Osteoblast (primary cell): ENCODE measurements around the gene FGFRL1. TPM values are rescaled to one million over a fixed set of nuclear protein-coding genes. Genes with fewer than 3 reads are reported as not detected.

Experiments used
- DNase-seq: peaks from one replicate; pipeline ENCODE4 v3.0.0; 2011; ENCODE audit warnings: low spot score, mixed read lengths; ENCODE audit not compliant: insufficient read length; ENCODE audit errors: missing footprints
- H2AFZ ChIP-seq: 2 replicates; pipeline ENCODE4 v1.6.0; 2011; ENCODE audit warnings: mild to moderate bottlenecking, low read length
- H3K27ac ChIP-seq: 2 replicates; pipeline ENCODE4 v1.5.1; 2011; ENCODE audit warnings: mild to moderate bottlenecking, low read depth, low read length, moderate library complexity
- H3K27me3 ChIP-seq: 2 replicates; pipeline ENCODE4 v1.6.0; 2012; ENCODE audit warnings: mild to moderate bottlenecking, control low read depth, inconsistent platforms, low read length, moderate library complexity; ENCODE audit not compliant: insufficient read depth
- H3K36me3 ChIP-seq: 2 replicates; pipeline ENCODE4 v1.5.1; 2011; ENCODE audit warnings: mild to moderate bottlenecking, low read length, control low read depth, moderate library complexity; ENCODE audit not compliant: insufficient read depth
- H3K4me1 ChIP-seq: 2 replicates; pipeline ENCODE4 v1.5.1; 2011; ENCODE audit warnings: mild to moderate bottlenecking, low read length, control low read depth, moderate library complexity; ENCODE audit not compliant: insufficient read depth
- H3K4me2 ChIP-seq: 2 replicates; pipeline ENCODE4 v1.6.0; 2011; ENCODE audit warnings: mild to moderate bottlenecking, low read length; ENCODE audit not compliant: insufficient read depth
- H3K4me3 ChIP-seq: fragments of 200-600 bp; sonication (generic); 3 replicates; pipeline ENCODE4 v1.5.1; 2012; ENCODE audit warnings: mild to moderate bottlenecking, low read length, inconsistent platforms; ENCODE audit not compliant: insufficient read depth
- H3K79me2 ChIP-seq: 2 replicates; pipeline ENCODE4 v1.6.0; 2012; ENCODE audit warnings: mild to moderate bottlenecking, low read length, control low read depth, inconsistent platforms; ENCODE audit not compliant: insufficient read depth
- H3K9me3 ChIP-seq: 2 replicates; pipeline ENCODE4 v1.5.1; 2011; ENCODE audit warnings: low read depth, low read length, control low read depth
- H4K20me1 ChIP-seq: 2 replicates; pipeline ENCODE4 v1.6.0; 2012; ENCODE audit warnings: mild to moderate bottlenecking, low read length, control low read depth; ENCODE audit not compliant: insufficient read depth
- CTCF ChIP-seq: IDR thresholded peaks from 2 replicates; pipeline ENCODE4 v1.5.1; 2011; ENCODE audit warnings: mild to moderate bottlenecking, low read depth, low read length, moderate library complexity; ENCODE audit errors: extremely low read depth
- total RNA-seq: library from RNA; depleted of rRNA; stranded (reverse); fragments of >200 nt; gene quantifications from 2 replicates; pipeline ENCODE4 v1.2.3, GENCODE V29; 2012

The FGFRL1 gene
- total RNA-seq, 1 donor: 30.8 TPM

GRCh38 chr4:966266-967112, 44.9 kb upstream of the FGFRL1 start:
- no peaks in the 10 kb centered on the region for H3K4me1 ChIP-seq
- H2AFZ ChIP-seq: no peak overlapping the region
- peaks cover 13% of the 10 kb centered on the region for H3K79me2 ChIP-seq
- H3K4me3 ChIP-seq: no peak overlapping the region
- no peak overlapping the region for H3K27ac ChIP-seq
- no peak overlapping the region for H3K4me2 ChIP-seq
- H4K20me1 ChIP-seq: peaks cover 19% of the 10 kb centered on the region
- TF ChIP-seq CTCF: no peak
- H3K27me3 ChIP-seq: no peaks in the 10 kb centered on the region
- H3K9me3 ChIP-seq: no peaks in the 10 kb centered on the region
- peak; percentile 84 for DNase-seq
- H3K36me3 ChIP-seq: peaks cover 10% of the 10 kb centered on the region

GRCh38 chr4:967113-968104, 44.0 kb upstream of the FGFRL1 start:
- H2AFZ ChIP-seq: no peak overlapping the region
- no peak overlapping the region for H3K4me3 ChIP-seq
- no peaks in the 10 kb centered on the region for H3K27me3 ChIP-seq
- no peak for TF ChIP-seq CTCF
- H3K4me2 ChIP-seq: no peak overlapping the region
- H4K20me1 ChIP-seq: peaks cover 28% of the 10 kb centered on the region
- DNase-seq: peak; percentile 84
- H3K9me3 ChIP-seq: no peaks in the 10 kb centered on the region
- H3K27ac ChIP-seq: no peak overlapping the region
- H3K4me1 ChIP-seq: peaks cover 7% of the 10 kb centered on the region
- peaks cover 21% of the 10 kb centered on the region for H3K79me2 ChIP-seq
- H3K36me3 ChIP-seq: peaks cover 10% of the 10 kb centered on the region

GRCh38 chr4:968221-968620, 43.2 kb upstream of the FGFRL1 start:
- peaks cover 9% of the 10 kb centered on the region for H3K4me1 ChIP-seq
- no peak overlapping the region for H2AFZ ChIP-seq
- peaks cover 30% of the 10 kb centered on the region for H4K20me1 ChIP-seq
- no peak overlapping the region for H3K4me2 ChIP-seq
- peaks cover 21% of the 10 kb centered on the region for H3K79me2 ChIP-seq
- no peaks in the 10 kb centered on the region for H3K9me3 ChIP-seq
- peaks cover 10% of the 10 kb centered on the region for H3K36me3 ChIP-seq
- no peak overlapping the region for H3K27ac ChIP-seq
- no peak overlapping the region for H3K4me3 ChIP-seq
- no peak for TF ChIP-seq CTCF
- no peaks in the 10 kb centered on the region for H3K27me3 ChIP-seq
- peak; percentile 93 for DNase-seq
